ENCODE measurements around the gene CPEB3.
A peak's percentile ranks its signal among the peaks of the same experiment; 100 is the strongest.
"Not testable (repeated sequence)": the region's sequence is repeated elsewhere in the genome, so short reads cannot be mapped to it uniquely, and the experiment has no call there.

CPEB3 gene
- 1.7 to 10.8 (median 8.8) reads per million in 3 experiments for total RNA-seq

- peak; percentile 87 for DNase-seq
These were observed at the start of gene CPEB3, which contains the start of gene MARCHF5 for GRCh38 chr10:92290837-92291615. CPEB3 (minus strand) TSS chr10:92291078; CDS start chr10:92240350, 50,728 bp downstream. MARCHF5 (plus strand) TSS chr10:92291167; CDS start chr10:92291495, 328 bp downstream.

GRCh38 chr10:92329927-92330326, 39.0 kb upstream of the CPEB3 start:
- DNase-seq: not testable (repeated sequence)

- DNase-seq: no peak
These were observed 38.1 kb upstream of the CPEB3 start for GRCh38 chr10:92328993-92329392.

GRCh38 chr10:92327445-92328433, 36.9 kb upstream of the CPEB3 start:
- DNase-seq: no peak

DNA sequence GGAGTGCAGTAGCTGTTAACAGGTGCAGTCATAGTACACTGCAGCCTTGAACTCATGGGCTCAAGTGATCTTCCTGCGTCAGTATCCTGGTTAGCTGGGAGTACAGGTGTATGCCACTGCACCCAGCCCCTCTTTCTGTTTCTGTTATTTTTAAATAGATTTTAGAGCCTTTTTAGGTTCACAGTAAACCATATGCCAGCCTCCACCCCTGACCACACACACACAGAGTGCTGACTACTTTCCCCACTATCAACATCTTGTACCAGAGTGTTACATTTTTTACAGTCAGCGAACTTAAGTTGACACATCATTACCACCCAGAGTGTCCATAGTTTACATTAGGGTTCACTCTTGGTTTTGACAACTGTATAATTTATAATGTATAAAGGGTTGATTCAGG, 32.2 kb upstream of the CPEB3 start:
- no peak for DNase-seq

DNA sequence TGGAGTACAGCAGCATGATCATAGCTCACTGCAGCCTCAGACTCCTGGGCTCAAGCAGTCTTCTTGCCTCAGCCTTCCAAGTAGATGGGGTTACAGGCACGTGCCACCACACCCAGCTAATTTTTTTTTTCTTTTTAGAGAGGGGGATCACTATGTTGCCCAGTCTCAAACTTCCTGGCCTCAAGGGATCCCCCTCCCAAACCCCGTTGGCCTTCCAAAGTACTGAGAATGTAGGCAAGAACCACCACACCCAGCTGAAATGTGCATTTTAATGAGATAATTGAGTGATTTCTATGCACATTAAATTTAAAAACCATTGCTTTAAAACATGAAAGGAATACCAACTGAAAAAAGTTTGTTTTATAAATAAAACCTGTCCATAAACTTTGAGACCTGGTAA, 25.7 kb upstream of the CPEB3 start:
- DNase-seq: no peak

GRCh38 chr10:92313750-92314149, 22.9 kb upstream of the CPEB3 start:
- DNase-seq: no peak

DNA sequence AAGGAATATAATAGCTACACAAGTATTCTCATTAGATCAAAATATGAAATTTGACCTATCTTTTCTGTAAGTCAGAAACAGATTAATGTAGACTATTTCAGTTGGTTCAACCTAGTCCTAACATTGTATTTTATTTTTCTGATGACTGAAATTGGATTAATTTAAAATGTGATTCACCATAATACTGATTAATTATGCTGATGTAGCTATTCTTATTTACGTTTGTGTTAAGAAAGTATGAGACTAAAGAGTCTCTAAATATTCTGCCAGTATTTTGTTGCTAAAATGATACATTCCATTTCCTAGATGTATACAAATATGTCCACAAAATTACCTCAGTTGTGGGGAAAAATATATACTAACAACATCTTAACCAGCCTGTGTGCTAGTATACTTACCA, 18.4 kb upstream of the CPEB3 start:
- no peak for DNase-seq

GRCh38 chr10:92305133-92306072, 14.5 kb upstream of the CPEB3 start:
- DNase-seq: no peak

DNA sequence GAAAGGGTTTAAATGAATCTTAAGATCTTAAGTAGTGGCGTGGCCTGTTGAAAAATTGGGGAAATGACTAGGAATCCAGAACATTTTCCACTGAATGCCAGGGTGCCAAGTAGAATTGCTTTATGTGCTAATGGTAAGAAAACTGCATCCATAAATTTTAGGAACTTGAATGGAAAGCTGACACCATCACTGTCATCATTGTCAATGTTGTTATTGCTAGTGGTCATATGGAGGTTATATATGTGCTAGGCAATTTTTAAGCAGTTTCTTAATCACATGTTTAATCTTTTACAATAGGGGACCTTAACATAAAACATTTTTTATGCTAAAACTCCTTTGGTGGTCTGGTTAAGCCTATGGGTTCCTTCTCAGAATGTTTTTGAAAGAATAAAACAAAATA, 13.2 kb upstream of the CPEB3 start:
- DNase-seq: no peak

DNA sequence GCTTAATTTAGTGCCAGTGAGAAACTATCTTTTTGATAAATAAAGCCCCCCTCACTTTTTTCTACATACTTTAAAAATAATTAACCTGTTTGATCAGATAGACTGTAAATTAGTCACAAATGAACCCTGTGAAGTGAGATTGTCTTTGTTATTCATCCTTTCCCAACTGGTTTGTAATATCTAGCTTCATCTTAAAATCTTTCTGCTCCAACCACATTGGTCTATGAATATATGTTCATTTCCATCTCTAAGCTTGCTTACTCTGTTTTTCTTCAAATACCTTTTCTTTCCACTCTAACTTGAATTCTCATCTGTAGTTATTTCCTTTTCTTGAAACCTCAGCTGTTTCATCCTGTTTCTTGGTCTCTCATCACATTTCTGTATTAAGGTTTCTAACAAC, 12.2 kb upstream of the CPEB3 start:
- no peak for DNase-seq

GRCh38 chr10:92298487-92298886, 7.6 kb upstream of the CPEB3 start:
- DNase-seq: no peak

DNA sequence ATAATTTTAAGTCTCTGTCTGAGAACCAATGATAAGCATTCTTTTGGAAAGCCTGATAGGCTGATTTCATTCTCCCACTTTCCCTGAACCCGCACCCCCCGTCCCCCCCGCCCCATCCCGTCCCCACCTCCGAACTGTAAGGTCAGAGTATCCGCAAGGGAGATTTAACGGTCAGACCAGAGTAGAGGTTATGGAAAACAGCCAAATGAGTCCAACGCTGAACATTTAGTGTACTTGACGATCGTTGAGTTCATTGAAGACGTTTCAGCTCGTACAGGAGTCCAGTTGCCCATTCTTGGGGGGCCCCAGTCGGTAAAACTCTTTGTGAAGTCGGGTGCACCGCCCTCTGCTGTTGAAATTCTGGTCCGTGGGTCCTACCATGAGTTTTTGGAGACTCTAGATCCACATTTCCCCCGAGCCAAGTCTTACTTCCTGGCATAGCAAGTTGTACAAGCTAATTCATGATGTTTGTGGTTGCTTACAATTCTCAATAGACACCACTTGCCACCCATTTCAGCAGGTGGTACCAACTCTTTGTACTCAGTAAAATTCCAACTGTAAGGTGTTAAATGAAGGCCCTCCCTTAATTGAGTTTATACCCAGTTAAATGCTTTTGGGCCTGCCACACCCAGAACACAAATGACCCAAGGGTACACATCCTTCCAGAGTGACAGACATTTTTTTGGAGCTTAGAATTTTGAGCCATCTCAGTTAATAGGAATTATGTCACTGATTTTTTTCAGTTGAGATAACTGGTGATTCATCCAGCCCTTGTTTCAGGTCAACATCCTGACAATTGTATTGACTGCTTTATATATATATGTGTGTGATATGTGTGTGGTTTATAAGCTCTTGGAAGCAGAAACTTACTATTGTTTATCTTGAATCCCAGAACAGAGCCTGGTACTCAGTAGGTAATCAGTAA, 1.3 kb upstream of the CPEB3 start:
- DNase-seq: peak; percentile 20

- no peak for DNase-seq
These were observed 663 bp upstream of the CPEB3 start for GRCh38 chr10:92291616-92291865.

- DNase-seq: peak; percentile 25
These were observed 622 bp downstream of the CPEB3 start for GRCh38 chr10:92290076-92290836.

- no peak for DNase-seq
These were observed 6.7 kb downstream of the CPEB3 start for GRCh38 chr10:92284112-92284704.

GRCh38 chr10:92278996-92279696, 11.7 kb downstream of the CPEB3 start:
- DNase-seq: no peak

DNA sequence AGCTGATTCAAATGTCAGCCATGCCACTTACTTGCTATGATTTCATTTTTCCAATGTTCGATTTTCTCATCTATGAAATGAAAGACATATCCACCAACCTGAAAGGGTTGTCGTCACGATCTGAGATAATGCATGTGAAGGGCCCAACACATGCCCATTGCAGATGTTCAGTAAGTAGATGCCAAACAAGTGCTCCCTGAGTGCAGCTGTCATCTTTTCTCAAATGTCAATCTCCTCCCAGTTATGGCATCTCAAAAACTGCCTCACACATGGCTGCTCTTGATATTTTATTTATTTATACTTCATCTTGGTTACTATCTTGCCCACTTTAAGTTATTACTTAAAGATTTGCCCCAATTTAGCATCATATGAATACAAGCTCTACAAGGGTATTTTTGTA, 16.8 kb downstream of the CPEB3 start:
- no peak for DNase-seq

GRCh38 chr10:92268748-92269147, 22.1 kb downstream of the CPEB3 start:
- no peak for DNase-seq

GRCh38 chr10:92267343-92267742, 23.5 kb downstream of the CPEB3 start:
- DNase-seq: no peak
